BLaER1 treated with 17β-estradiol and CSF1 and Interleukin-3, amounts not matched to agents 10 nM and 100 nM (cell line): ENCODE data around the gene CHRNA7.

Experiments used
- H3K27ac ChIP-seq, 11 experiments: shearing (Covaris generic); formaldehyde crosslinking; 2 replicates each; pipeline ENCODE4 v1.8.1; 2022
- H3K27me3 ChIP-seq, 11 experiments: shearing (Covaris generic); formaldehyde crosslinking; 2 replicates each; pipeline ENCODE4 v1.8.1; 2022
- H3K36me3 ChIP-seq, 11 experiments: shearing (Covaris generic); formaldehyde crosslinking; 2 replicates each; pipeline ENCODE4 v1.8.1; 2022
- H3K4me1 ChIP-seq, 10 experiments: shearing (Covaris generic); formaldehyde crosslinking; 2 replicates each; pipeline ENCODE4 v1.8.1; 2022
- H3K4me2 ChIP-seq, 11 experiments: shearing (Covaris generic); formaldehyde crosslinking; 2 replicates each; pipeline ENCODE4 v1.8.1; 2022
- H3K4me3 ChIP-seq, 10 experiments: shearing (Covaris generic); formaldehyde crosslinking; 2 replicates each; pipeline ENCODE4 v1.8.1; 2022
- H3K9ac ChIP-seq, 11 experiments: shearing (Covaris generic); formaldehyde crosslinking; 2 replicates each; pipeline ENCODE4 v1.8.1; 2022
- H3K9me3 ChIP-seq, 11 experiments: shearing (Covaris generic); formaldehyde crosslinking; replicated peaks in 1 of 11; 2 replicates each; pipeline ENCODE4 v1.8.1; 2022
- H4K20me1 ChIP-seq, 11 experiments: shearing (Covaris generic); formaldehyde crosslinking; 2 replicates each; pipeline ENCODE4 v1.8.1; 2022
- Cebpa-rat ChIP-seq, 11 experiments: shearing (Covaris generic); IDR thresholded peaks; 2 replicates each; pipeline ENCODE4 v1.8.1; 2022

The CHRNA7 gene

DNA sequence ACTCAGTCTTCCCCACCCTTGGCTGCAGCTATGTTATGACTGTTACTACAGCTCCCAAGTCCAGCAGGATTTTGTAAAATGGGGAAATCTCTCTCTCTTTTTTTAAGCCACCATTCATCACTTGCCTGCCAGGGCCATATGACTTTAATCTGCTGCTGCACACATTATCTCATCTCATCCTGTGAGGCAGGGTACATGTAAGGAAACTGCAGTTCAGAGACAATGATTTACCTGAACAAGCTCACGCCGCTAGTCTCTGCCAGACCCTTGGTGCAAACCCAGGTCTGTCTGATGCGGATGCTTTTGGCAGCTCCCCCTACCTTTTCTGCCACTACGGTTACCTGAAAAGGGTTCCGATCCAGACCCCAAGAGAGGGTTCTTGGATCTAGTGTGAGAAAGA, 78.3 kb downstream of the CHRNA7 start:
- Histone ChIP-seq H3K4me2 (peak overlapping the region in 1 of 11 experiments; percentile 77; a peak in 1 of 22 replicates), H3K27ac (no peak overlapping the region), H3K4me1 (peaks cover 24 to 44% (median 32%) of the 10 kb centered on the region in 10 experiments), H3K36me3 (no peaks in the 10 kb centered on the region), H3K4me3 (no peak overlapping the region), H3K9ac (no peak overlapping the region), H3K9me3 (no peaks in the 10 kb centered on the region), H3K27me3 (no peaks in the 10 kb centered on the region), H4K20me1 (no peaks in the 10 kb centered on the region)
- no peak for TF ChIP-seq Cebpa-rat (IDR thresholded peaks at IDR 0.05)

DNA sequence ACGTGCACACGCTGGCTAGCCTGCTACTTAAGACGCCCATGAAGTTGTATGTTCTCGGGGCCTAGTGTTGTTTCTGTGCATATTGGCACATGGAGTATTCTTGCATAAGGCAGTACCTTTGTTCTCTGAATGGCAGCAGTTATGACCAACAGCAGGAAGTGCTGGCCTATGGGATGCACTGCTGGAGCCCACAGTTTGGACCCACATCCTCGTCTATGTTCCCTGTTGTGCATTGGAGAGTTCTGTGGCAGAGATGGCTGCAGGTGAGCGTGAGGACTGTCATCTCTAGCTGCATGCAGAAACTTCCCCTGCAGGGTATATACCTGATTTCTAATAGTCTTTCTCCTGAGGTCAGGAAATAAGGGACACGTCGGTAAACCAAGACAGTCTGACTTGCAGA, 81.8 kb downstream of the CHRNA7 start:
- Histone ChIP-seq H3K36me3 (no peaks in the 10 kb centered on the region), H3K9ac (no peak overlapping the region), H3K27ac (no peak overlapping the region), H3K27me3 (no peaks in the 10 kb centered on the region; a peak in 1 of 22 replicates), H3K4me3 (no peak overlapping the region), H3K9me3 (no peaks in the 10 kb centered on the region), H3K4me2 (no peak overlapping the region), H3K4me1 (peaks cover 12 to 38% (median 23%) of the 10 kb centered on the region in 10 experiments), H4K20me1 (no peaks in the 10 kb centered on the region)
- no peak for TF ChIP-seq Cebpa-rat (IDR thresholded peaks at IDR 0.05)

DNA sequence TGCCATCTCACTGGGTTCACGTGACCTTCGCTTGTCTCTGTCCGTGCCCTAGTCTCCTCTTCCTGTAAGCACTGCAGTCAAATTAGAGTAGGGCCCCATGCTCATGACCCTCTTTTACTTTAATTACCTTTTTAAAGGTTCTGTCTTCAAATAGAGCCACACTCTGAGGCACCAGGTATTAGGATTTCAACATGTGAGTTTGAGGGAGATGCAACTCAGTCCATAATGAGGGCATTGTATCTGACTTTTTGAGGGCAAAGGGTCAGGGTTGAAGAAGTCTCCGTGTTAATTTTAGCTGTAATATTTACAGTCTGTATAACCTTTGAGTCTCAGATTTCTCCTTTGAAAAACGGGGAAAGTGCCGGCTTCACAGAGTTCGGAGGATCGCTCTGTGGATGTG, 82.9 kb downstream of the CHRNA7 start:
- Histone ChIP-seq H3K4me2 (no peak overlapping the region), H4K20me1 (no peaks in the 10 kb centered on the region), H3K4me3 (no peak overlapping the region), H3K9me3 (no peaks in the 10 kb centered on the region), H3K4me1 (peaks cover 11 to 28% (median 20%) of the 10 kb centered on the region in 10 experiments), H3K27ac (no peak overlapping the region), H3K36me3 (no peaks in the 10 kb centered on the region), H3K9ac (no peak overlapping the region), H3K27me3 (no peaks in the 10 kb centered on the region; a peak in 1 of 22 replicates)
- no peak for TF ChIP-seq Cebpa-rat (IDR thresholded peaks at IDR 0.05)

DNA sequence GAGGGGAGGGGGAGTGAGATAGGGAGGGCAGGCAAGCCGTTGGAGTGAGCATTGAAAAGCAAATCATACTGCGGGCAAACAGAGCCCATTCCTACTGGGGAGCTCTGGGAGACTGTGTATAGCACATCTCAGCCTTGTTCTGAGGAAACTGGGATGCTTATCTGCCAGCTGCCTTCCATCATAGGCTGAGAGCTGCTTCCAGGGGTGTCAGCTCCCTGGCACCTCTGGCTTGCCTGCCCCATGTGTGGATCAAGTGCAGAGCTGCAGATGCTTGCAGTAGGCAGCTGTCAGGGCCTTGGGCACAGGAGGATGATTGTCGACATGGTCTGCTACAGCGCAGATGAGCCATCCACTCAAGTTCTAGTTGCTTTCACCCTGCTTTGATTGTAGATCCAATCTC, 86.8 kb downstream of the CHRNA7 start:
- no peaks in the 10 kb centered on the region for H4K20me1 ChIP-seq
- H3K27ac ChIP-seq, result no peak overlapping the region
- no peaks in the 10 kb centered on the region; a peak in 1 of 22 replicates for H3K27me3 ChIP-seq
- no peaks in the 10 kb centered on the region for H3K36me3 ChIP-seq
- H3K9ac ChIP-seq, result no peak overlapping the region
- TF ChIP-seq Cebpa-rat (IDR thresholded peaks at IDR 0.05), result no peak
- H3K4me2 ChIP-seq, result no peak overlapping the region
- no peaks in the 10 kb centered on the region for H3K9me3 ChIP-seq
- H3K4me3 ChIP-seq, result no peak overlapping the region
- H3K4me1 ChIP-seq, result peaks cover 11 to 38% (median 31%) of the 10 kb centered on the region in 10 experiments

DNA sequence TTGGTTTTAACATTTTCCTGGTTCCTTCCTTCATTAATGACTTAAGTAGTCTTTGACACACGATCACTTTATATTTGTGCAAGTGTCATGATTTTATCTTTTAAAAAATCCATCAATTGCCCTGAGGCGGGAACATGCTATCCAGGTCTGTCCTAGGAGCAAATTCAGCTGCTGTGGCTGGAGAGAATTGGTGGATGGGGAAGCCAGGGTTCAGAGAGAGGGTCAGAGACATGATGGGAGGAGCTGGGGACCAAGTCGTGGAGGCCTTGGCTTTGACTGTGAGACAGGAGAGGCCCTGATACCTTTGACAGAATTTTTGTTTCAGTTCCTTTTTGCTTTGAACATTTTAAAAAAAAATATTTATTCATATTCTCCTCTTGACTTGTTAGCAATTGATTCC, 89.0 kb downstream of the CHRNA7 start:
- Histone ChIP-seq H3K4me2 (peak overlapping the region in 7 of 11 experiments; percentile 14 to 64 (median 45); a peak in 6 of 22 replicates), H4K20me1 (no peaks in the 10 kb centered on the region), H3K4me3 (no peak overlapping the region), H3K27me3 (no peaks in the 10 kb centered on the region; a peak in 1 of 22 replicates), H3K36me3 (no peaks in the 10 kb centered on the region), H3K9ac (no peak overlapping the region), H3K9me3 (no peaks in the 10 kb centered on the region), H3K27ac (no peak overlapping the region), H3K4me1 (peaks cover 11 to 37% (median 30%) of the 10 kb centered on the region in 10 experiments)
- TF ChIP-seq Cebpa-rat (IDR thresholded peaks at IDR 0.05), result no peak

DNA sequence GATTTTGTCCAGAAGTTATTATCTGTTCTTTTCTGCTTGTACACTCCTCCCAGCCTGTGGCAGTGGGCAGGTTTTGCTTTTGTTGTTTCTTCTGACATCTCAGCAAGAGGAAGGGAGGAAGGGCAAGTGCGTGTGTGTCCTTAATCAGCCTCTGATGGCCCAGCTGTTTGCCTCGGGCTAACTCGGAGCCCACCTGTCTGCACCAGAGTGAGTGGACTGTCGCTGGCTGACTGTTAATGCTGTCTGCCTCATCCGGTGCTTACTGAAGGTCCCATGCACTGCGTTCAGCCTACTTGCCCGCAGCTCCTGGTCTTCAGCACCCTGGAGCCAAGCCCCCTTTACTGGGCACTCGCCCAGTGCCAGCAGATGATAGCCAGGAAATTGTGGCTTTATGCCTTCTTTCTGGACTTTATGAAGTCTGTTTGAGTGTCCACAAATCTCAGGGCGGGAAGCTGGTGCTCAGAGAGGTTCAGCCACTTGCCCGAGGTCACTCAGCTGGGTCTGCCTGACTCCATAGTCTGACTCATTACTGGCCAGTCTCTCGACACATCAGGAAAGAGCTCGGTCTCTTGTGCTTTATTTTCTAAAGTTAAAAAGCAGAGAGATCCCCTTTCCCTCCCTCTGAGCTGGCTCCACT, 89.5 kb downstream of the CHRNA7 start:
- Histone ChIP-seq H3K9me3 (no peaks in the 10 kb centered on the region), H3K27ac (no peak overlapping the region), H3K4me3 (no peak overlapping the region), H3K4me2 (peak overlapping the region in 8 of 11 experiments; percentile 14 to 64 (median 47); a peak in 13 of 22 replicates), H3K36me3 (no peaks in the 10 kb centered on the region), H4K20me1 (no peaks in the 10 kb centered on the region), H3K9ac (no peak overlapping the region), H3K4me1 (peaks cover 9 to 32% (median 26%) of the 10 kb centered on the region in 10 experiments), H3K27me3 (no peaks in the 10 kb centered on the region; a peak in 1 of 22 replicates)
- TF ChIP-seq Cebpa-rat (IDR thresholded peaks at IDR 0.05), result no peak

DNA sequence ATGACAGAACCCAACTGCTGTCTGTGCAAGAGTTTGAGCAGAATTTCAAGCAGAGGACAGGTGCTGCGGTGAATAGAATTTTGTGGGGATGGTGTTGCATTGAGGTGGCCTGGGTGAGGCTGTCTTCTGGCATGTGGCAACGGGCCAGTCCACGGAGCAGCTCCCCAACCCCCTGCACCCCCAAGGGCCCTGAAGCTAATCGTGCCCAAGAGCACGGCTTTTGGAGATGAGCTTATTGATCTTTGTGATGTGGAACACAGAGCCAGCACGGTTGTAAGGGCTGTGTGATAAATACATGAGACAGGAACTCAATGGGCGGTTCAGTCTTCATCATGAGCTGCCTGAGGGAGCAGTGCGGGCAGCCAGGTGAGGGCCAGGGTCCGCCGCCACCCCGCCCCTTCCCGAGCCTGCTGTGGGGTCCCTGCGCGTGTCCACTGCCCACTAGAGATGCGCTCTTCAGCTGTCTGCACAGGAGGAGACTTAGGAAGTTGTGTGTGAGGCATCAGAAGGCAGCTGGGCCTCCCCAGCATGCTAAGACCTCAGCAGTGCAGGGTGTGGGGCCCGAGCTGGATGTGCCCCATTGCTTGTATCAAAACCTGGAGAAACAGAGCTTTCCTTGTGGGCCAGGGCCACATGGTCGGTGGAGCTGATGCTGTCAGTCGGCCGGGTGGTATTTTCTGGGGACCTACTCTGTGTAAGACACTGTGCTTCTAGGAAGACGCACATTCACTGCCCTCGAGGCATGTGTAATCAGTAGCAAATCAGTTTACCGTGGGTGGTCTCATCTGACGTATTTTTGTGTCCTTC, 90.5 kb downstream of the CHRNA7 start:
- Histone ChIP-seq H3K9me3 (no peaks in the 10 kb centered on the region), H3K27ac (no peak overlapping the region), H3K27me3 (no peaks in the 10 kb centered on the region), H3K4me2 (peak overlapping the region in 6 of 11 experiments; percentile 14 to 64 (median 48); a peak in 7 of 22 replicates), H3K9ac (no peak overlapping the region), H3K4me3 (no peak overlapping the region), H4K20me1 (no peaks in the 10 kb centered on the region), H3K4me1 (peaks cover 0 to 22% (median 16%) of the 10 kb centered on the region in 10 experiments; a peak in 15 of 20 replicates), H3K36me3 (no peaks in the 10 kb centered on the region)
- TF ChIP-seq Cebpa-rat (IDR thresholded peaks at IDR 0.05), result no peak

DNA sequence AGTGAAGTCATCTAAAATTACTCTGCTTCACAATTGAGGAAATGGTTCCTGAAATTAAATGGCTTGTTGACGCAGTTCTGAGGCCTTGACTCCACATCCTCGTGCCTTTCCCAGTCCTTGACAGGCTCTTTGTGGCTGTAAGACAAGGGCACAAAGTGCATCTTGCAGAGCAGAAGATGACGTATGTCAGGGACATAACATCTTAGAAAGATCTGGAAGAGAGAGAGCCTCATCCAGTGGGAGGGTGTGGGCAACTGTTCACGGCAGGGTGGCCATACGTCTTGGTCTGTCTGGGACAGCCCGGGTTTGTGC, 91.0 kb downstream of the CHRNA7 start:
- TF ChIP-seq Cebpa-rat (IDR thresholded peaks at IDR 0.05), result no peak
- Histone ChIP-seq H3K4me1 (peaks cover 0 to 17% (median 13%) of the 10 kb centered on the region in 10 experiments; a peak in 15 of 20 replicates), H3K9me3 (no peaks in the 10 kb centered on the region), H3K27me3 (no peaks in the 10 kb centered on the region), H4K20me1 (no peaks in the 10 kb centered on the region), H3K4me3 (no peak overlapping the region), H3K27ac (no peak overlapping the region), H3K36me3 (no peaks in the 10 kb centered on the region), H3K9ac (no peak overlapping the region), H3K4me2 (no peak overlapping the region)

DNA sequence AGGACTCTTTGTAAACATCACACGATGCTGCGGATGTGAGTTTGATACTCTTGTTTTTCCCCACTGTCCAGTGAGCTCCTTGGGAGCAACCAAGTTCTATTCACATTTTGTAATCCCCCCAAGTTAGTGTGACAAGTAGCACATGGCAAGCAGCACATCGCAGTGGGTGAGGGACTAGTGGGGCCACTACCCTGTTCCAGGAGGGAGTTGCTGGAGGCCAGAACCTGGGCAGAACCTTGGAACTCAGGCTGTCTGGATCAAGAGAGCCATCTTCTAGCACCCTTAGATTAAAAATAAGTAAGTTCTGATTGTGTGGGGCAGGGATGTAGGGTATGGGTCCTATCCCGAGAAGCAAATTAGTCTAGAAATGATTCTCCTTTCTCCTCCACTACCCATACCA, 91.7 kb downstream of the CHRNA7 start:
- H3K9me3 ChIP-seq, result no peaks in the 10 kb centered on the region
- no peak for TF ChIP-seq Cebpa-rat (IDR thresholded peaks at IDR 0.05)
- no peak overlapping the region for H3K27ac ChIP-seq
- H3K27me3 ChIP-seq, result no peaks in the 10 kb centered on the region
- H3K9ac ChIP-seq, result no peak overlapping the region
- no peak overlapping the region for H3K4me2 ChIP-seq
- no peaks in the 10 kb centered on the region for H3K36me3 ChIP-seq
- no peak overlapping the region for H3K4me3 ChIP-seq
- peaks cover 0 to 15% (median 12%) of the 10 kb centered on the region in 10 experiments; a peak in 15 of 20 replicates for H3K4me1 ChIP-seq
- no peaks in the 10 kb centered on the region for H4K20me1 ChIP-seq
